Left ventricle myocardium inferior (tissue), 1 donor: Measurements from ENCODE around the gene UCHL5. TPM values are rescaled to one million over a fixed set of nuclear protein-coding genes. Genes with fewer than 3 reads are reported as not detected.
"Not testable (repeated sequence)": the region's sequence is repeated elsewhere in the genome, so short reads cannot be mapped to it uniquely, and the experiment has no call there.

Experiments used
- DNase-seq: peaks from one replicate; pipeline ENCODE4 v3.0.0-alpha.2; 2020
- H3K27ac ChIP-seq: fragments of 200-600 bp; replicated peaks from 2 replicates; pipeline ENCODE4 v1.8.0; 2021
- H3K27me3 ChIP-seq: fragments of 200-600 bp; 2 replicates; pipeline ENCODE4 v1.8.0; 2021; ENCODE audit warnings: low read depth
- H3K36me3 ChIP-seq: fragments of 200-600 bp; 2 replicates; pipeline ENCODE4 v1.8.0; 2021
- H3K4me1 ChIP-seq: fragments of 200-600 bp; 2 replicates; pipeline ENCODE4 v1.8.0; 2021
- H3K4me3 ChIP-seq: fragments of 200-600 bp; 2 replicates; pipeline ENCODE4 v1.8.0; 2021; ENCODE audit warnings: mild to moderate bottlenecking, moderate library complexity
- H3K9me3 ChIP-seq: fragments of 200-600 bp; replicated peaks from 2 replicates; pipeline ENCODE4 v1.8.0; 2021
- intact Hi-C: fragments of 100-400 bp; cut with micrococcal nuclease; formaldehyde crosslinking; loops from one replicate; pipeline ENCODE4 v1.11.0; 2022
- total RNA-seq: library from RNA; stranded (reverse); fragmentation: NEBNext Ultra II Directional; extraction: Animal tissue kit (Norgen Biotek cat#: 25700); gene quantifications from one replicate; pipeline ENCODE4 v1.2.1, GENCODE V29; 2021
- TF ChIP-seq, protein P1 (sequence below): fragments of 200-600 bp; IDR thresholded peaks from 2 replicates; pipeline ENCODE4 v1.8.0; 2021; ENCODE audit warnings: antibody characterized with exemption, mild to moderate bottlenecking, borderline replicate concordance
- donor health status: DM: no; HTN: yes; CAD: no; lungs with severe emphysema.

The UCHL5 gene
- total RNA-seq, 1 donor from 2014 or later: 43.0 TPM

DNA sequence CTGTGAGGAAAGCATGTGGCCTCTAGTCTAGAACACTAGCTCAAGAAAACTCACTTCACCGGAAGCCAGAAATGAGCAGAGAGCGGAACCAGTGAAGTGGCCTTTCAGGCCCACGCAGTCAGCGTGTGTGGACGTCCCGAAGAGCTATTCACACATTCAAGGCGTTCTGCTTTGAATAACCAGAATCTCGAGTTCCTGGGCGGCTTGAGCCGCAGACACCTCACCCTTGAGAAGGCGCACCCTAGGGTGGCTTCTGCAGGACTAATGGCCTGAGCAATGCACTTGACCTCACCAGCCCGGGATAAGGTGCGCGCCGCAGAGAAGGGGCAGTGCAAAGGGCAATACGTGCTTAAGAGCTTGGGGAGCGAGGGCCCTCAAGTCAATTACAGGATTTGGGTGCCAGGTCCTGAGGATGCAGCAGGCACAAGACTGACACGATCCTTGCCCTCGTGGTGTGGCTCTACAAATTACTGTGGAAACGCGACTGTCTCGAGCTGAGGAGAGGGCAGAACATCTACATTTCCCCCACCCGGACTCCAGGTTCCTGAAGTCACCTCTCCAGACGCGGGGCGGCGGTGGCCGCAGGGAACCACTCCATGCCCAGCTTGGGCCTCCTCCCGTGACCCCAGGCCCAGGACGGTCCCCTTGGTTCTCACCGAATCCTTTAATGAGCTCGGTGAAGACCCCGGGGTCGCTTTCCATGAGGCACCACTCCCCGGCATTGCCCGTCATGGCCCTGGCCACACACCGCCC is 455 bp downstream of the UCHL5 start:
- H3K27ac ChIP-seq: peak overlapping the region; percentile 98
- intact Hi-C loops: loop anchor here (10.0 kb wide), 1 partner anchor 66 kb away; the partner anchor contains the start of gene CDC73
- peak; percentile 18 for DNase-seq
- H3K9me3 ChIP-seq: no peaks in the 10 kb centered on the region
- peaks cover 78% of the 10 kb centered on the region for H3K4me1 ChIP-seq
- H3K4me3 ChIP-seq: peak overlapping the region; percentile 90
- TF ChIP-seq, protein P1, sequence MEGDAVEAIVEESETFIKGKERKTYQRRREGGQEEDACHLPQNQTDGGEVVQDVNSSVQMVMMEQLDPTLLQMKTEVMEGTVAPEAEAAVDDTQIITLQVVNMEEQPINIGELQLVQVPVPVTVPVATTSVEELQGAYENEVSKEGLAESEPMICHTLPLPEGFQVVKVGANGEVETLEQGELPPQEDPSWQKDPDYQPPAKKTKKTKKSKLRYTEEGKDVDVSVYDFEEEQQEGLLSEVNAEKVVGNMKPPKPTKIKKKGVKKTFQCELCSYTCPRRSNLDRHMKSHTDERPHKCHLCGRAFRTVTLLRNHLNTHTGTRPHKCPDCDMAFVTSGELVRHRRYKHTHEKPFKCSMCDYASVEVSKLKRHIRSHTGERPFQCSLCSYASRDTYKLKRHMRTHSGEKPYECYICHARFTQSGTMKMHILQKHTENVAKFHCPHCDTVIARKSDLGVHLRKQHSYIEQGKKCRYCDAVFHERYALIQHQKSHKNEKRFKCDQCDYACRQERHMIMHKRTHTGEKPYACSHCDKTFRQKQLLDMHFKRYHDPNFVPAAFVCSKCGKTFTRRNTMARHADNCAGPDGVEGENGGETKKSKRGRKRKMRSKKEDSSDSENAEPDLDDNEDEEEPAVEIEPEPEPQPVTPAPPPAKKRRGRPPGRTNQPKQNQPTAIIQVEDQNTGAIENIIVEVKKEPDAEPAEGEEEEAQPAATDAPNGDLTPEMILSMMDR: no peak
- H3K36me3 ChIP-seq: no peaks in the 10 kb centered on the region
- H3K27me3 ChIP-seq: no peaks in the 10 kb centered on the region

DNA sequence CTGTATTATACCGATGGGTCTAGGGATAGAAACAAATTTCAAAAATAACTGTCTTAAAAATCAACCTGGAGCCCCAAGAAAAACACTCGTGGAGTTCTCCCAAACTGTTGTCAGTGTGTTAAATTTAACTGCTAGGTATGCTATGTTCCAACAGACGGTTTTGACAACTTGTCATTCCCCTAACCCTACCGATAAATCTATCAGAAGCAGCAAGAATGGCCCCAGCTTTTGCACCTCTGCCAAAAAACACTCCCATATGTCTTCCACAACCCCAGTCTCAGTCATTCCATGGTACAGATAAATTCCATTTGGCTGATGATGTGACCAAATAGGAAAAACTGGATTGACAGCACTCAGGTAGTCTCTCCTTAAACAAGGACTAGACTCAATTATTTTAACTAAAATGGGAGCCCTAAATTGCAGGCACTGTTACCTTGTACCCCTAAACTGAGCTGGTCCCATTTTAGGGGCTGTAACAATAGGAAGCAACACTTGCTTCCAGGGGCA is 4.9 kb downstream of the UCHL5 start:
- Histone ChIP-seq H3K4me1 (peaks cover 58% of the 10 kb centered on the region), H3K4me3 (no peak overlapping the region), H3K27ac (no peak overlapping the region), H3K36me3 (peaks cover 19% of the 10 kb centered on the region), H3K9me3 (no peaks in the 10 kb centered on the region), H3K27me3 (no peaks in the 10 kb centered on the region)
- TF ChIP-seq, protein P1: no peak
- no peak for DNase-seq
- intact Hi-C loops: loop anchor here (10.0 kb wide), 1 partner anchor 71 kb away; the partner anchor contains the start of gene CDC73

- peaks cover 18% of the 10 kb centered on the region for H3K4me1 ChIP-seq
- DNase-seq: not testable (repeated sequence)
These were observed 10.2 kb downstream of the UCHL5 start for GRCh38 chr1:193048913-193049312.

DNA sequence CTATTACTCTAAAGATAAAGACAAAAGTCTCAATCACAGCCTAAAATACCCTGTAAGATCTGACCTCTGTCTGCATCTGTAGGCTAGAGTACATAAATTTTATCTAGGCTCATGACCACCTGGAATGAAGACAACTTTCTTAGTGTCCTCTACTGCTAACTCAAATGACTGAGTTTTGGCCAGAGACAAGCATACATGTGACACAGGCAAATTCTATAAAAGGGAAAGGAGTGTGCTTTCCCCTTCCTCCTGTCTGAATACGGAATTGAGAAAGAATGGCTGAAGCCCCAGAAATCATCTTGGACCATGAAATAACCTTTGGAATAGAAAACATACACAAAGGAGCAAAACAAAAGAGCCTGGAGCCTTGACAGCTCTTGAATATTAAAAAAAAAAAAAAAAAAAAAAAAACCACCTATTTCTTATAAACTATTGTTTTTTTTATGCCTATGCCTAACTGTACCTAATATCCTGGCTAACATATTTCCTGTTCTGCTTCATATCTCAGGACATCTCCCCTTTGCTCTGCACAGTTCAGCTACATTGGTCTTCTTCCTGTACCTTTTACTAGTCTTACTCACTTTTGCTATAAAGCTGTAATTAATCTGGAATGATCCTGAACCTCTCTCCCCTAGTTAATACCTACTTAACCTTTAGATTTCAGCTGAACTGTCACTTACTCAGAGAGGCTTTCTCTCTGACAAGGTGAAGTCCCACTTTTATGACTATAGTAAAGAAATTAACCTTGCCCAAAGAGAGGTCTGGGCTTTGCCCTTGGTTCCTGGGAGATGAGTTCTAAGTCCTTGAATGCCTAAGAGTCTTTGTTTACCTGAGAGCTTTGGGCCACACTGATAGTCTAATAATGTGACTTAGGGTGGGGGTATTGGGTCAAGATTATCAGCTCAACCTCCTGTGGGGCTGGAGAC is 16.1 kb downstream of the UCHL5 start:
- Histone ChIP-seq H3K36me3 (peaks cover 21% of the 10 kb centered on the region), H3K9me3 (no peaks in the 10 kb centered on the region), H3K4me1 (peaks cover 14% of the 10 kb centered on the region), H3K27ac (peak overlapping the region; percentile 70), H3K27me3 (no peaks in the 10 kb centered on the region), H3K4me3 (no peak overlapping the region)
- no peak for DNase-seq
- intact Hi-C loops: no loop called here
- TF ChIP-seq, protein P1: no peak

More at GRCh38 chr1:193048913-193049312, 10.2 kb downstream of the UCHL5 start:
- H3K27ac ChIP-seq, H3K27me3 ChIP-seq, H3K9me3 ChIP-seq, H3K4me3 ChIP-seq, intact Hi-C loops: not testable (repeated sequence)
- peaks cover 43% of the 10 kb centered on the region for H3K36me3 ChIP-seq

GRCh38 chr1:193040011-193040410 is 19.1 kb downstream of the UCHL5 start:
- H3K27me3 ChIP-seq: no peaks in the 10 kb centered on the region
- no peak for DNase-seq
- no peak overlapping the region for H3K27ac ChIP-seq
- H3K9me3 ChIP-seq: no peaks in the 10 kb centered on the region
- TF ChIP-seq, protein P1: no peak
- H3K36me3 ChIP-seq: peaks cover 10% of the 10 kb centered on the region
- H3K4me3 ChIP-seq: no peak overlapping the region
- intact Hi-C loops: no loop called here
- H3K4me1 ChIP-seq: peaks cover 14% of the 10 kb centered on the region
